Activated T-cell treated with anti-CD3 and anti-CD28 coated beads for 48 hours (primary cell): ENCODE data around the gene P4HA2.

ENCODE experiments used
- DNase-seq: peaks from one replicate; pipeline ENCODE4 v3.0.0-alpha.2; 2020; ENCODE audit warnings: low read depth

Gene P4HA2

GRCh38 chr5:132264546-132265335 is 37.1 kb upstream of the P4HA2 start:
- DNase-seq: no peak

GRCh38 chr5:132263548-132264261 is 36.1 kb upstream of the P4HA2 start:
- peak; percentile 43 for DNase-seq

GRCh38 chr5:132262882-132263547 is 35.4 kb upstream of the P4HA2 start:
- DNase-seq: no peak

GRCh38 chr5:132261881-132262845 is 34.5 kb upstream of the P4HA2 start:
- DNase-seq: no peak

GRCh38 chr5:132260714-132261551 is 33.3 kb upstream of the P4HA2 start:
- DNase-seq: peak; percentile 48

- DNase-seq: no peak
These were observed 32.4 kb upstream of the P4HA2 start for GRCh38 chr5:132260051-132260450.

GRCh38 chr5:132259069-132259851 is 31.6 kb upstream of the P4HA2 start:
- DNase-seq: no peak

- DNase-seq: no peak
These were observed 30.7 kb upstream of the P4HA2 start for GRCh38 chr5:132258102-132259068.

- DNase-seq: no peak
These were observed 29.8 kb upstream of the P4HA2 start, which contains the start of gene PDLIM4 for GRCh38 chr5:132257131-132258101. Gene PDLIM4, plus strand, starts transcription at chr5:132257696. Its CDS starts 39 bp downstream, at chr5:132257735.

- DNase-seq: no peak
These were observed 29.1 kb upstream of the P4HA2 start for GRCh38 chr5:132256783-132257130.

GRCh38 chr5:132256086-132256782 is 28.6 kb upstream of the P4HA2 start:
- DNase-seq: no peak

- DNase-seq: no peak
These were observed 26.8 kb upstream of the P4HA2 start for GRCh38 chr5:132254321-132254977.

GRCh38 chr5:132253452-132254320 is 26.0 kb upstream of the P4HA2 start:
- no peak for DNase-seq

GRCh38 chr5:132253008-132253441 is 25.4 kb upstream of the P4HA2 start:
- DNase-seq: no peak

GRCh38 chr5:132251220-132251725 is 23.6 kb upstream of the P4HA2 start:
- no peak for DNase-seq
